ENCODE data around the gene TNNT1. TPM values are rescaled to one million over a fixed set of nuclear protein-coding genes. Genes with fewer than 3 reads are reported as not detected.
"Not testable (repeated sequence)": the region's sequence is repeated elsewhere in the genome, so short reads cannot be mapped to it uniquely, and the experiment has no call there.

The TNNT1 gene
- total RNA-seq, 1 donor from 2014 or later: 0.62 TPM

DNA sequence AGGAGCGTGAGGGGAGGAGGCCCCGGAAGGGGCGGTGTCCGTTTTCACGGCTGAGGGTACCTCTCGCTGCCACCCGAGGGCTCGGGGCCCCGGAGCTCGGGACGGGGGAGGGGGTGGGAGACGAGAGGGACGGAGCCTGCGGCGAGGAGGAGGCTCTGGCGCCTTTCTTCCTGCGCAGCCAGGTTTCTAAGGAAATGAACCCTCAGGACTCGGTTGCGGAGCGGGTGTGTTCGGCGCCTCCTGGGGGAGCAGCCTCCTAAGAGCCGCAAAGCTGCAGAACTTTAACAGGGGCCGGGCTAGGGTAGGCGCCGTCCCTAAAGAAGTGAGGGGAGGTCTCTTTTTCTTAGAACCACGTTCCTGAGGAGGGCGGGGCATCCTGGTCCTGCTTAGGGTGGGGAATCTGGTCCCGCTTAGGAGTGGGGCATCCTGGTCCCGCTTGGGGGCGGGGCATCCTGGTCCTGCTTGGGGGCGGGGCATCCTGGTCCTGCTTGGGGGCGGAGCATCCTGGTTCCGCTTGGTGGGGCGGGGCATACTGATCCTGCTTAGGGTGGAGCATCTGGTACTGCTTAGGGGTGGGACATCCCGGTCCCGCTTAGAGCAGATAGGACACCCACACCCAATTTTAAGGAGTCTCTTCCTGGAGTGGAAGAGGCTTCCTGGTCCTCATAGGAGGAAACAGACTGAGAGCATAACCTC lies 24.9 kb upstream of the TNNT1 start:
- Mint-ChIP-seq H3K9me3 (ENCODE audit: low read depth) (no peaks in the 10 kb centered on the region), H3K4me1 (ENCODE audit: low read depth) (peaks cover 13% of the 10 kb centered on the region), H3K4me3 (ENCODE audit: unreplicated experiment) (peak overlapping the region; percentile 70), H3K27me3 (ENCODE audit: low read depth) (peaks cover 35% of the 10 kb centered on the region), H3K36me3 (ENCODE audit: low read depth) (no peaks in the 10 kb centered on the region), H3K27ac (ENCODE audit: unreplicated experiment) (no peak overlapping the region)
- DNase-seq (ENCODE audit: low spot score): no peak
- TF ChIP-seq, protein P1, sequence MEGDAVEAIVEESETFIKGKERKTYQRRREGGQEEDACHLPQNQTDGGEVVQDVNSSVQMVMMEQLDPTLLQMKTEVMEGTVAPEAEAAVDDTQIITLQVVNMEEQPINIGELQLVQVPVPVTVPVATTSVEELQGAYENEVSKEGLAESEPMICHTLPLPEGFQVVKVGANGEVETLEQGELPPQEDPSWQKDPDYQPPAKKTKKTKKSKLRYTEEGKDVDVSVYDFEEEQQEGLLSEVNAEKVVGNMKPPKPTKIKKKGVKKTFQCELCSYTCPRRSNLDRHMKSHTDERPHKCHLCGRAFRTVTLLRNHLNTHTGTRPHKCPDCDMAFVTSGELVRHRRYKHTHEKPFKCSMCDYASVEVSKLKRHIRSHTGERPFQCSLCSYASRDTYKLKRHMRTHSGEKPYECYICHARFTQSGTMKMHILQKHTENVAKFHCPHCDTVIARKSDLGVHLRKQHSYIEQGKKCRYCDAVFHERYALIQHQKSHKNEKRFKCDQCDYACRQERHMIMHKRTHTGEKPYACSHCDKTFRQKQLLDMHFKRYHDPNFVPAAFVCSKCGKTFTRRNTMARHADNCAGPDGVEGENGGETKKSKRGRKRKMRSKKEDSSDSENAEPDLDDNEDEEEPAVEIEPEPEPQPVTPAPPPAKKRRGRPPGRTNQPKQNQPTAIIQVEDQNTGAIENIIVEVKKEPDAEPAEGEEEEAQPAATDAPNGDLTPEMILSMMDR (IDR thresholded peaks at IDR 0.05): peak; percentile 48

DNA sequence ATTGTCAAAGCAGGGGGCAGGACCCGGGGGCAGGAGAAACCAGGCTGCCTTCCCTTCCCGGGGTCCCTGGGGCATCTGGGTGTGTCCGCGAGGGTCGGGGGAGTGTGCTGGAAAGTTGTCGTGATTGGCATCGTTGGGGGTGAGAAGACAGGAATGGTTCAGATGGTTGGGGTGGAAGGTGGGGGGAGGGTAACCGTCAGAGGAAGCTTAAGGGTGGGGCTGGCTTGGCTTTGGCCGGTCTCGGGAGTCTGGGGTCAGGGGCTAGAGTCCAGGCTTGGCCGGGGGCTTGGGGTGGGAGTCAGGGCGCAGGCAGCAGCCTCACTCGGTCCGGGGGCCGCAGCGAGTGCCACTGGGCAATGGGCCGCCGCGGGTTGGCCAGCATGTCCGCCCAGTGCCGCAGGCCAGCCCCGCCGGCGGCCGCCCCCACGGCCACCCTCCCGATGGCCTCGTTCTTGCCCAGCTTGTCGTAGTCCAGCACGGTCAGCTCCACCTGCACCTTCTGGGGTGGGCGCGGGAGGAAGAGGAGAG lies 24.2 kb upstream of the TNNT1 start:
- Mint-ChIP-seq H3K9me3 (ENCODE audit: low read depth) (no peaks in the 10 kb centered on the region), H3K4me1 (ENCODE audit: low read depth) (peaks cover 12% of the 10 kb centered on the region), H3K36me3 (ENCODE audit: low read depth) (no peaks in the 10 kb centered on the region), H3K4me3 (ENCODE audit: unreplicated experiment) (peak overlapping the region; percentile 70), H3K27ac (ENCODE audit: unreplicated experiment) (peak overlapping the region; percentile 13), H3K27me3 (ENCODE audit: low read depth) (peaks cover 35% of the 10 kb centered on the region)
- DNase-seq (ENCODE audit: low spot score): no peak
- TF ChIP-seq, protein P1 (IDR thresholded peaks at IDR 0.05): no peak

DNA sequence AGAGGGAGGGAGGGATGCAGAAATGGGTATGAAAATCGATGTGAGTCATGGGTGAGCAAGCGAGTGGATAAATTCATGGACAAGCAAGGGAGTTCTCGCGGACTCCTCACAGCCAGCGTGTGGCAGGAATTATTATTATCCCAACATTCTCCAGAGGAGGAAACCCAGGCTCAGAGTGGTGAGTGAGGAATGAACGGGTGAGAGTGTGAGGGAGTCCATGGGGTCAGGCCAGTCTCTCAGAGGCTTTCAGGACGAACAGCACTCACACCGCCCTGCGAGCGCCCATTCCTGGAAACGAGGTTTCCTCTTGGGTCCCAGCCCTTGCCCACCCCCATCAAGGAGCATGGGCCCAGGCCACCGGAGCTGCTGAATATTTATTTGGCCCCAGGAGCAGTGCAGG lies 23.7 kb upstream of the TNNT1 start:
- TF ChIP-seq, protein P1 (IDR thresholded peaks at IDR 0.05): peak; percentile 49
- peak overlapping the region; percentile 13 for H3K27ac Mint-ChIP-seq (ENCODE audit: unreplicated experiment)
- H3K4me3 Mint-ChIP-seq (ENCODE audit: unreplicated experiment): peak overlapping the region; percentile 70
- no peak for DNase-seq (ENCODE audit: low spot score)
- H3K4me1 Mint-ChIP-seq (ENCODE audit: low read depth): peaks cover 12% of the 10 kb centered on the region
- H3K27me3 Mint-ChIP-seq (ENCODE audit: low read depth): peaks cover 35% of the 10 kb centered on the region
- no peaks in the 10 kb centered on the region for H3K9me3 Mint-ChIP-seq (ENCODE audit: low read depth)
- no peaks in the 10 kb centered on the region for H3K36me3 Mint-ChIP-seq (ENCODE audit: low read depth)

DNA sequence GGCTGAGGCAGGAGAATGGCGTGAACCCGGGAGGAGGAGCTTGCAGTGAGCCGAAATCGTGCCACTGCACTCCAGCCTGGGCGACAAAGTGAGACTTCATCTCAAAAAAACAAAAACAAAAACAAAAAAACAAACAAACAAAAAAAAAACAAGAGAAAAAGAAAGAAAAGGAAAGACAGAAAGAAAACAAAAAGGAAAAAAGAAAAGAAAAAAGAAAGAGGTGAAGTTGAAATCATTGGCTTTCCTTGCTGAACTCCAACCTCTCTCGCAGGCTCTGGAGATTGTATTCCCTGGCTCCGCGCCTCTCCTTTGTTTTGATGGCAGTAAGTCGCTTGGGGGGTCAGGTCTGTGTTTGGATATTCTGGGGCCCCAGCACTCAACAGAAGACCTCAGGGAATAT lies 23.3 kb upstream of the TNNT1 start:
- Mint-ChIP-seq H3K4me1 (ENCODE audit: low read depth) (peaks cover 12% of the 10 kb centered on the region), H3K4me3 (ENCODE audit: unreplicated experiment) (peak overlapping the region; percentile 70), H3K27ac (ENCODE audit: unreplicated experiment) (peak overlapping the region; percentile 13), H3K27me3 (ENCODE audit: low read depth) (peaks cover 35% of the 10 kb centered on the region)
- not testable (repeated sequence) for DNase-seq (ENCODE audit: low spot score); H3K9me3 Mint-ChIP-seq (ENCODE audit: low read depth); H3K36me3 Mint-ChIP-seq (ENCODE audit: low read depth)

DNA sequence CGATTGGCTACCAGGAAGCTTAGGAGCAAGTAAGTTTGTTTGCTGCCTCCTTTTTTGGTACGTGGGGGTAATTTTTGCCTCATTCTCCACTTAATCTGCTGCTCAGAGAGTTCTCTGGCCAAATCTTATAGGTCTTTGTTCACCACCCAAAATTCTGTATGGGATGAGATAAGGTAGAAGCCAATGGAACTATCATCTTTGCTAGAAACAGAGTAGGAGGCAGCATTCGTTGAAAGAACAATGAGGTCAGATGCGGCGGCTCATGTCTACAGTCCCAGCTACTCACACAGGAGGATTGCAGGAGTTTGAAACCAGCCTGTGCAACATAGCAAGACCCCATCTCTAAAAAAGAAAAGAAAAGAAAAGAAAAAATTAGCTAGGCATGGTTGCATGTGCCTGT lies 22.4 kb upstream of the TNNT1 start:
- Mint-ChIP-seq H3K27me3 (ENCODE audit: low read depth) (peaks cover 36% of the 10 kb centered on the region), H3K4me3 (ENCODE audit: unreplicated experiment) (no peak overlapping the region), H3K4me1 (ENCODE audit: low read depth) (peaks cover 20% of the 10 kb centered on the region), H3K36me3 (ENCODE audit: low read depth) (no peaks in the 10 kb centered on the region), H3K9me3 (ENCODE audit: low read depth) (no peaks in the 10 kb centered on the region), H3K27ac (ENCODE audit: unreplicated experiment) (no peak overlapping the region)
- TF ChIP-seq, protein P1 (IDR thresholded peaks at IDR 0.05): no peak
- no peak for DNase-seq (ENCODE audit: low spot score)

DNA sequence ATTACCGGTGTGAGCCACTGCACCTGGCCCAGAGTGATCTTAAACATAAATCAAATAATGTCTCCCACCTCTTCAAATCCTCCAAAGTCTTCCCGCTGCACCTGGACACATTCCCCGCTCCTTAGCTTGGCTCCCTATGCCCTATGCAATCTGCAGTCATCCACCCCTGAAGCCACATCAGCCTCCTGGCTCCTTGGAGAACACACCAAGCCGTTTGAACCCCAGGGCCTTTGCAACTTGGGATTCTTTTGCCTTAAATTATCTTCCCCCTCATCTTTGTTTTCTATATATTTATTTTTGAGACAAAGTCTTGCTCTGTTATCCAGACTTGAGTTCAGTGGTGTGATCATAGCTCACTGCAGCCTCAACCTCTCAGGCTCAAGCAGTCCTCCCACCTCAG lies 20.1 kb upstream of the TNNT1 start:
- TF ChIP-seq, protein P1 (IDR thresholded peaks at IDR 0.05): no peak

More for the DNA sequence above, 20.1 kb upstream of the TNNT1 start:
- no peaks in the 10 kb centered on the region for H3K36me3 Mint-ChIP-seq (ENCODE audit: low read depth)
- DNase-seq (ENCODE audit: low spot score): no peak
- peaks cover 21% of the 10 kb centered on the region for H3K4me1 Mint-ChIP-seq (ENCODE audit: low read depth)
- no peaks in the 10 kb centered on the region for H3K9me3 Mint-ChIP-seq (ENCODE audit: low read depth)
- no peak overlapping the region for H3K4me3 Mint-ChIP-seq (ENCODE audit: unreplicated experiment)
- no peak overlapping the region for H3K27ac Mint-ChIP-seq (ENCODE audit: unreplicated experiment)
- H3K27me3 Mint-ChIP-seq (ENCODE audit: low read depth): peaks cover 31% of the 10 kb centered on the region
